Measurements from ENCODE around the gene RPTOR.

RPTOR gene

DNA sequence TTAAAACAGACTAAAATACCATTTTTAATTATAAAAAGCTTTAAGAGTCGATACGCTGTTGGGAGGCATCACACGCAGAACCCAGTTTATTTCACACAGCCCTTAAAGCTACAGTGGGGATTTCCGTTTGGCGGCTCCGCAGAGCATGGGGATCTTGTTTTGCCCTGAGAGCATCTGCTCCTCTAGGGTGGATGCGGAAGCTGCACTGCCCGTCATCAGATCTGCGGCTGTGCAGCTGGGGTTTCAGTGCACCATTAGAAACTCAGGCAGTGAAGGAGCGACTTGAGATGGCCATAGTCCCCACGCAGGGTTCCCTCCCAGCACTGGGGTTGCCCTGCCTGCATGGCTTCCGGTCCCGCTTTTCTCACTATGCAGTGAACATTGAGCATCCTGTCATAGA lies 384.8 kb downstream of the RPTOR start:
- DNase-seq (ENCODE audit: low read depth in 2 of 2): no peak

GRCh38 chr17:80930335-80931279 lies 386.0 kb downstream of the RPTOR start:
- DNase-seq (ENCODE audit: low read depth in 2 of 2): no peak

GRCh38 chr17:80931421-80932265 lies 387.0 kb downstream of the RPTOR start:
- no peak for DNase-seq (ENCODE audit: low read depth in 2 of 2)

GRCh38 chr17:80935526-80935925 lies 390.9 kb downstream of the RPTOR start:
- DNase-seq (ENCODE audit: low read depth in 2 of 2): no peak

- no peak for DNase-seq (ENCODE audit: low read depth in 2 of 2)
Measured at GRCh38 chr17:80936218-80936617, 391.6 kb downstream of the RPTOR start.

DNA sequence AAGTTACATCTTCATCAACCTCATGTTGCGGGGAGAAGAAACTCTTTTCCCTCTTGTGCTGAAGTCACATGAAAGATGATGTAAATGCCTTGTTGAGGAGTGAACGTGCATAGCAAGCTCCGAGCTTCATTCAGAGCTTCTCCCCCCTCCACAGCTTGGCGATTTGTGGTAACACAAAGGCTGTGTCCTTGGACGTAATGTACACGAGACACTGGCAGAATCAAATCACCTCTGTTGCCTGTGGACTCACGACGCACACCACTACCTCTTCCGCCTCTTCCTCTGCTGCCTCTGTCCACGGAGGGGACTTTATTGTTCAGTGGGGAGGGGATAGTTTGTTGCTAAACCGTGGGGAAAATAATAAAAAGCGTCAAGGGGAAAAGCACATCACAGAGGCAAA lies 392.1 kb downstream of the RPTOR start:
- DNase-seq (ENCODE audit: low read depth in 2 of 2): no peak

GRCh38 chr17:80937462-80938381 lies 393.1 kb downstream of the RPTOR start:
- DNase-seq (ENCODE audit: low read depth in 2 of 2): no peak

- DNase-seq (ENCODE audit: low read depth in 2 of 2): no peak
Measured at GRCh38 chr17:80938556-80938955, 393.9 kb downstream of the RPTOR start.

GRCh38 chr17:80939151-80940145 lies 394.8 kb downstream of the RPTOR start:
- no peak for DNase-seq (ENCODE audit: low read depth in 2 of 2)

DNA sequence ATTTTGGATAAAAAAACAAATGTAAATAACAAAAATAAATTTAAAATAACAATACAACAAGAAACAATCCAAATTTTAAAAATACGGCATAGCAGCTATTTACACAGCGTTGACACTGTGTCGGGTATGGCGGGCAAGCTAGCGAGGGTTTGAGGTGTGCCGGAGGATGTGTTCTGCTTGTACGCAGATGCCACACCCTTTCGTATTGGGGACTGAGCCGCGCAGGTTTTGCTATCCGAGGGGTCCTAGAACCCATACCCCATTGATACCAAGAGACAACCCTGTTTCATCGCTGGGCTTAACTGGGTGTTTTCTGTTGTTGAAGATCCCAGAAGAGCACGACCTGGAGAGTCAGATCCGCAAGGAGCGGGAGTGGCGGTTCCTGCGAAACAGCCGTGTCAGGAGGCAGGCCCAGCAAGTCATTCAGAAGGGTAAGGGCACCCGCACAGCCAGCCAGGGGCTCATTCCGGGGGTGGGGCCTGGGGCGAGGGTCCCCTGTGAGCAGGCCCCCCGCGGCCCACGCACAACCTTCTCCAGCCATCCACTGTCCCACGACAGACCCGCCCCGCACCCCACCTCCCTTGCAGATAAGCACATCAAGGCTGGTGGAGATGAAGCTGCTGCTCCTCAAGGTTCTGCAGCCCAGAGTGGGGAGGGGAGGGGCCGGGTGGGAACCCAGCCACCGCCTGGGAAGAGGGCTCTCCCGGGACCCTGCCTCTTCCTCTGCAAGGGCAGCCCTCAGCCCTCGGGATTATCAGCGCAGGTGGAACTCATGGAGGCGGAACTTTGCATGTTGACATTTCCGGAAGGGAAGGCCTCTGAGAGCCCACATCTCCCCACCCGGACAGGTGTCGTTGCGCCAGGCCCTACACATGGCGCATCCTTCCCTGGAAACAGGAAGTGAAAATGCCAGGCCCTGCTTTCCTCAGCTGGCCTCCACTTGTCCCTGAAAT lies 395.8 kb downstream of the RPTOR start:
- DNase-seq (ENCODE audit: low read depth in 2 of 2): no peak

DNA sequence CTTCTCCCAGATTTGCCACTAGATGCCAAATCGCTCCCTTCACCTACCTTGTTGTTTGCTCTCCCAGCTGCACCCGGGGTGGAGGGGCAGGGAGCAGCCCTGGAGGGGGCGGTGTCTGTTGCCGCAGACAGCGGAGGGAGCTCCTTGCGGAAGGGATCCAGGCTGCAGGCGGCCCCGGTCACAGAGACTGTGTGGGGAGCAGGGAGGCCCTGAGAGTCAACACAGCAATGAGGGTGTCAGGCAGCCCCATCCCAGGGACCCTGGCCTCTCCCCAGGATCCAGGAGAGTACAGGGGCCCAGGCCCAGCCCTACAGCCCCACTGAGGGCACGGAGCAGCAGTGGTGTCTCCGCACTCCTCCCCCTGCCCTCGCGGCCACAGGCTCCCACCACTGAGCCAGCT lies 396.5 kb downstream of the RPTOR start:
- no peak for DNase-seq (ENCODE audit: low read depth in 2 of 2)

GRCh38 chr17:80941743-80942422 lies 397.2 kb downstream of the RPTOR start:
- DNase-seq (ENCODE audit: low read depth in 2 of 2): no peak

DNA sequence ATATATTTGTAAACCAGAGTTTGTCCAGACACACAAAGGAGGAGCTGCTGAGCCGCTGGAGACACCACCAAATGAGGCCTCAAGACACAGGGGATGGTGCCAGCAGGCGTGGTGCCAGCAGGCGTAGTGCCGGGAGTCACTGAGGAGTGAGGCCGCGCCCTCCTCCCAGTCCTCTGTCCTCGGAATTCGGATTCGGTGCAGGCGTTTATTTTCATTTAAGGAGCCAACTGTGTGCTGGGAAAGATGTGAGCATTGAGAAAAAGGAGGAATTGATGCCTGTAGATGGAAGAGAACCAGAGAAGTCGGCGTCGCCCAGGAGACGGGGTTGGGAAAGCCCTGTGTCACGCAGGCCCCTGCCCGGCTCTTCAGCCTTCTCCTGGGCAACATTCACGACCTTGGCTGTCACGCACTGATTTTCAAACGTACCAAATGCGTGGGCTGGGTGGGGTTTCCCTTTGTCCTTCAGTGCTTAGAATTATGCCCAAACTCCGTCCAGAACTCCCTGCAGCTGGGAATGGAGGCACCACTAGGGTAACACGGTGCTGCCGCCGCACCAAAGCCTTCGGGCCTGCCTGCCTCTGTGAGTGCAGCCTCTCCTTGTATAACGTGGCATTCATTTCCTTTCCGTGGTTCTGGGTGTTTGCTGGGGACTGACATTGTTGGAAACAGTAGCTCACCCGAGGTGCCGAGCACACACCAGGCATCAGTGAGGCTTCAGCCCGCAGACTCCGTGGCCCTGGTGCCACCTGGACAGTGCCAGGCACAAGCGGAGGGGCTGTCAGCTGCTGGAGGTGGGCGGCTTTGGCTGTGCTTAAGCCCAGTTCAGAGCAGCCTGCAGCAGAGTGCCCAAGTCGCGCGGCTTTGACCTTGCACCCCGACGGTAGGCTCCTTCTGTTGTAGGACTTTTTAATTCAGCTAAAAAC lies 398.0 kb downstream of the RPTOR start:
- DNase-seq (ENCODE audit: low read depth in 2 of 2): no peak

GRCh38 chr17:80943346-80944145 lies 398.9 kb downstream of the RPTOR start:
- DNase-seq (ENCODE audit: low read depth in 2 of 2): no peak

DNA sequence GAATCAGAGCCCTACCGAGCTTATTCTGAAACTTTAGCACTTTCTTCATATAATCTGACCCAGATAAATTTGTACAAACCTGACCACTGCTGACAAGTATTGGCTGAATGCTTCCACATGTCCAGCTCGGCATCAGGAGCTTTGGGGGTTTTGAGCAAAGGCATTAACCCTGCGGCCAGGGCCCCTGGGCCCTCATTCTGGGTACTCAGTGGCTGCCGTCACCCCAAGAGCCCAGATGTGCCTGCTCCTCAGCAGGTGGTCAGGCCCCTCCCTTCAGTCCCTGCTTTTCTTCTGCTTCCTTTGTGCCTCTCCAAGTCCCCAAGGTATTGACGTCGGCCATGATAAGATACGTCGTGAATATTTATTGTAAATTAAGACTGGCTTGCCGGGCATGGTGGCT lies 399.7 kb downstream of the RPTOR start:
- no peak for DNase-seq (ENCODE audit: low read depth in 2 of 2)

DNA sequence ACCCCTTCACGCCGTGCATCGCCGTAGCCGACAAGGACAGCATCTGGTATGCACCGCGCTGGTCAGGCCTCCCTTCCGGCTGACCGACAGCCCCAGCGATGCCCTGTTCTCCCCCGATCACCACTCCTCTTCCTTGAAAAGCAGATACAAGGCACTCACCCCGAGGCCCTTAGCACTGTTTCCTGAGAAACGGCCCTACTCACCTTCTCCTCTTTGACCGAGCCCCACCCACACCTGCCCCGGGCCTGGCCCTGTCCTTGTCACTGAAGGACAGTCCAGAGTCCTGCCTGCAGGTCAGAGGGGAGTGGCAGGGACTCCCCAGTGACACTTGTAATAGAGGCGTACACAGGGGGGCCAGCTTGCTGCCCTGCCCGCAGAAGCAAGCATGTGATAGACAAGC lies 401.1 kb downstream of the RPTOR start:
- DNase-seq (ENCODE audit: low read depth in 2 of 2): no peak

DNA sequence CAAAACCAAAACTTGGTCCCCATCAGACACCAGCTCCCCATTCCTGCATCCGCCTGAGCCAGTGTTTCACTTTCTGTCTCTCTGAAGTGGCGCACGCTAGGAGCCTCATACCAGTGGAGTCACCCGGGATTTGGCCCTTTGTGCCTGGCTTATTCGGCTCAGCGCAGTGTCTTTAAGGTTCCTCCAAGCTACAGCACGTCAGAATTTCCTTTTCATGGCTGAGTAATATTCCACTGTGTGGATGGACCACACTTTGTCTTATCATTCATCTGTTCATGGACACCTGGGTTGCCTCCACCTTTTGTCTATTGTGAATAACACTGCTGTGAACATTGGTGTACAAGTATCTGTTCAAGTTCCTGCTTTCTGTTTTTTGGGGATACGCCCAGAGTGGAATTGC lies 401.8 kb downstream of the RPTOR start:
- DNase-seq (ENCODE audit: low read depth in 2 of 2): no peak

All from stimulated activated CD8-positive, alpha-beta memory T cell treated with anti-CD3 and anti-CD28 coated beads, Interleukin-2, amount 100 ng/mL, for 1 hour (primary cell).